ENCODE data around the gene TXNDC2.

Gene TXNDC2

DNA sequence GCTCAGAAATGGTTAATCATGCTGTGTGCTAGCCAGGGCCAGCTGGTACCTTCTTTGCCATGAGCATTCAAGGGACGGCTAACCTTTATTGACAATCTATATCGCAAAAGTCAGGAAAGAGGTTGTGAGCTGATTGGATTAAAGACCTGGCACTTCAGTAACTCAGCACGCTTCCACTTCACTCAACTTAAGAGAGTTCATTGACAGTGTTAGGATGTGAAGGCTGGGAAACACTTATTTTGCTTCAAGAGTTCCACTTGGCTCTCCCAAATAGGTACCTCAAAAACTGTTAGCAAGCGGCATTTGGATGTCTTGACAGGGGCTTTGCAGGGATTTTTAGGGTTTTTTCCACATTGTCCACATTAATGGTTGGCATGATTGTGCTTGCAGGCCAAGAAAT lies 25.1 kb upstream of the TXNDC2 start:
- DNase-seq (ENCODE audit: low spot score) = no peak

GRCh38 chr18:9861157-9861556 lies 24.6 kb upstream of the TXNDC2 start:
- no peak for DNase-seq (ENCODE audit: low spot score)

GRCh38 chr18:9861933-9862332 lies 23.8 kb upstream of the TXNDC2 start:
- no peak for DNase-seq (ENCODE audit: low spot score)

DNA sequence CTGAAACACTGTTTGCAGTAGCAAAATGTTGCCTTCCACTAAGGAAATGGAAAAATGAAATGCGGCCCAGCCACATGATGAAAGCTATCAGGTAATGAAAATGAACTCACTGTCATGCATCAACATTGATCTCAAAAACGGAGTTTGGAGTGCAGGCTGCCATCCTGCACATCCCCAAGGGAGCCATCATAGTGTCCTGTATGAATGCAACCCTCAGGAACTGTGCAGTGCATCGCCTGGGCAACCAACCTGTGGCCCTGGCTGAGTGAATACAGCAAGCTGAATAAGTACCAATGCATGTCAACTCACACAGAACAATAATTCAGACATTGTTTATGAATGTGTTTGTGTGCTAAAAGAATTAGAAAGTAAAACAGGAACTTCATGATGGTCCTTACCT lies 23.1 kb upstream of the TXNDC2 start:
- DNase-seq (ENCODE audit: low spot score) = no peak

GRCh38 chr18:9863282-9863681 lies 22.5 kb upstream of the TXNDC2 start:
- no peak for DNase-seq (ENCODE audit: low spot score)

DNA sequence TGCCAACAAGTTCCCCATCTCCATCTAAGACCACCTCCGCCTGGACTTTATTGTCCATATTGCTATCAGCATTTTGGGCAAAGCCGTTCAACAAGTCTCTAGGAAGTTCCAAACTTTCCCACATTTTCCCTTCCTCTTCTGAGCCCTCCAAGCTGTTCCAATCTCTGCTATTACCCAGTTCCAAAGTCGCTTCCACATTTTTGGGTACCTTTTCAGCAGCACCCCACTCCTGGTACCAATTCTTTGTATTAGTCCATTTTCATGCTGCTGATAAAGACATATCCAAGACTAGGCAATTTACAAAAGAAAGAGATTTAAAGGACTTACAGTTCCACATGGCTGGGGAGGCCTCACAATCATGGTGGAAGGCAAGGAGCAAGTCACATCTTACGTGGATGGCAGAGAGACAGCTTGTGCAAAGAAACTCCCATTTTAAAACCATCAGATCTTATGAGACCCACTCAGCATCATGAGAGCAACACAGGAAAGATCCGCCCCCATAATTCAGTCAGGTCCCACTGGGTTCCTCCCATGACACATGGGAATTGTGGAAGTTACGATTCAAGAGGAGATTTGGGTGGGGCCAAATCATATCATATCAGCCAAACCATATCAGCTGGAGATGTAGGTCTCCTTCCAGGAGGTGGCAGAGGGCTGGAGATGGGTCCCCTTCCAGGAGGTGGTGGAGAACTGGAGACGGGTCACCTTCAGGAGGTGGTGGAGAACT lies 19.8 kb upstream of the TXNDC2 start:
- DNase-seq (ENCODE audit: low spot score) = no peak

DNA sequence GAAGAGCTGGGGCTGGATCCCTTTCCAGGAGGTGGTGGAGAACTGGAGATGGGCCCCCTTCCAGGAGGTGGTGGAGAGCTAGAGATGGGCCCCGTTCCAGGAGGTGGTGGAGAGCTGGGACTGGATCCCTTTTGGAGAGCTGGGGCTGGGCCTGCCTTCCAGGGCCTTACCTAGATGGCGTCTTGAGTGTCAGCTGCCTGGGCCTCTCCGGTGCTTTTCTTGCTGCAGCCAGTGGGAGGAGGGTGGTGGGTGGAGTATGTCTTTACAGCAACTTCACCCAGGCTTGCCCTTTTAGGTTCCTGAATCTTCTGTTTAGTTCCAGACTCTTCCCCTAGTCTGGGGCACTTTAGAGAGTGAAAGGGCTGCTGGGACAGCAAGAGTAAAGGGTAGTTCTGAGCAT lies 19.1 kb upstream of the TXNDC2 start:
- DNase-seq (ENCODE audit: low spot score) = no peak

DNA sequence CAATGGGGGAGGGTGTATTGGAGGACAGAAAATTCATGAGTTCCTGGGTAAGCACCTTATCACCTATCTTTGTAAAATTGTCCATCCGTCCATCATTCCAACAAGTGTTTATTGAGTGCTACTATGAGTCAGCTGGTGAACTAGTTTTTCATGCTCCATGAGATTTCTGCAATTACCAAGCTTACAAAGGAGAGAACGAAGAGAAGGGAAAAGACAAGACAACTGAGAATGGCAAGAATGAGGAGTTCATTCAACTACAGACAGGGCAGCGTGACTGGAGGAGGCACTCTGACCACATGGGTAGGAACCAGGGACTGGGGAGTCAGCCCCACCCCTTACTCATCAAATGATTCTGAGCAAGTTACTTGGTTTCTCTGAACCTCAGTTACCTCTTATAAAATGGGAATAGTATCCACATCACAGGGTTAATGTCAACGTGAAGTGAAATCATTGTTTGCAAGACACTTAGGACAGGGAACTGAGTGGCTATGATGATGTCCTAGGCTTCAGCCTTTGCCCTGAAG lies 18.6 kb upstream of the TXNDC2 start:
- no peak for DNase-seq (ENCODE audit: low spot score)

GRCh38 chr18:9868857-9869714 lies 16.7 kb upstream of the TXNDC2 start:
- DNase-seq (ENCODE audit: low spot score) = no peak

DNA sequence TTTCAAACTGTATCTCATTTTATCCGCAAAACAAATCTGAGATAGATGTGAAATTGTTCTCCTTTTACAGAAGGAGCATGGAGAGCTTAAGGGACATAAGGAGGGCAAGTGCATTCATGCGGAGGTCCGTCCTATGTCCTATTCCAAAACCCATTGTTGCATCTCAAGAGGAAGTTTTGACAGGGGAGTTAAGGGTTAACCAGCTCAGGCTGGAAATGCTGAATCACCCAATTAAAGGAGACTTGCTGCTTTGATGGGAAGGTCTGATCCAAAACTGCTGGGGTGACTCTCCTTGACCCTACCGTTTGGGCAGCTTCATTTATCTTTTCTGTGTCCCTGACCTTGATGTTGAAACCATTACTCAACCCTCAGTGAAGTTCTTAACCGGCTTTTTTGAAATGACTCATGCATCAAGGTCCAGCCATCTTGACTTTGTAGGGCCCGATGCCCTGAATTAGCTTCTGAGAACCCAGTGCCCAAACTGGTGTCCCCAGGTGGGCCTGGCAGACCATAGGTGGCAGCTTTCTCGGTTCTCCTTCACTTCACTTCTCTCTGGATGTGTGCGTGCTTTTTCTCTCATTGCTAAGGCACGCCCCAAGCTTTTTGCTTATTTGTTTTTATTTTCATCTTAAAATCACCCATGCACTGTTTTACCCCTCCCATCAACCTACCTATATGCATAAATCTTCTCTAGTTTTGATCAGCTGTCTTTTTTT lies 15.9 kb upstream of the TXNDC2 start:
- no peak for DNase-seq (ENCODE audit: low spot score)

DNA sequence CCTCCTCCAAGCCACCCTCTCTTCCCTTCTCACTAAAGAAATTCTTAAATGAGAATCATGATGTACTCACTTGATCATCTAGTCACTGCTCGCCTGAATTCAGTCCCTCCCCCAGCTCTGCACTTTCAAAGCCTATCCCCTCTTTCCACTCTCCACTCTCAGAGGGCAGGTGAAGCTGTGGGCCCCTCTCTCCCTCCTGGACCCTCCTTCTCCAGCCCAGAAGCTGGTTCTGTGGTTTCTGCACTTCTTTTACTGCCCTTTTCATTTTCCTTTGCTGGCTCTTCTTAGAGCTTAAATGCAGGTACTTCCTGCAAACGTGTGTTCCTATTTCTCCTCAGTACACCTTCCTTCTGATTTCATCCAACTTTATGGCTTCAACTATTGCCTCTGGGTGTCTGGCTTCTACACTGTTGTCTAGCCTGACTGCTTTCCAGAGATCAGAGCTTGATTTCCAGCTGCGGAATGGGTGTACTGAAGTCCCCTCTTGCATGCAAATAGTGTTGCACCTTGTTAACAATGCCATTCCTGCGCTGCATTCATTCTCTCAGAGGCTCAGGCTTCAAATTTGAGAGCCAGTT lies 15.3 kb upstream of the TXNDC2 start:
- DNase-seq (ENCODE audit: low spot score) = no peak

- DNase-seq (ENCODE audit: low spot score) = no peak
Observed at GRCh38 chr18:9871244-9871746, 14.5 kb upstream of the TXNDC2 start.

DNA sequence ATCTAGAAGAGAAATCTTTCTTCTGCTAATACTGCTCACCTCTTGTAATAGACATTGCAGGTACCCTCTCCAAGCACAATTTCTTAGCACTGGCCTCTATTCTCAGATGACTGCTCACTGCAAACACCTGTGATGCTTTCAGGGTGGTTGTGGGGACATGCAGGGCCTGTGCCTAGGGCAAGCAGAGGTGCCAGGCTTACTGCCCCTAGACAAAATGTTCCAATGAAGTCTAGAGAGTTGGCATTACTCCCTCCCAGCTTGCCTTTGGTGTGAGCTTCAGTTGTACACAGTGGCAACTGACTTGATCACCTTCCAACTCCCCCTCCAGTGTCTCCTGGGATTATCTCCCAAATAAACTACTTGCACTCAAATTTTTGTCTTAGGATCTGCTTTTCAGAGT lies 12.9 kb upstream of the TXNDC2 start:
- DNase-seq (ENCODE audit: low spot score) = no peak

DNA sequence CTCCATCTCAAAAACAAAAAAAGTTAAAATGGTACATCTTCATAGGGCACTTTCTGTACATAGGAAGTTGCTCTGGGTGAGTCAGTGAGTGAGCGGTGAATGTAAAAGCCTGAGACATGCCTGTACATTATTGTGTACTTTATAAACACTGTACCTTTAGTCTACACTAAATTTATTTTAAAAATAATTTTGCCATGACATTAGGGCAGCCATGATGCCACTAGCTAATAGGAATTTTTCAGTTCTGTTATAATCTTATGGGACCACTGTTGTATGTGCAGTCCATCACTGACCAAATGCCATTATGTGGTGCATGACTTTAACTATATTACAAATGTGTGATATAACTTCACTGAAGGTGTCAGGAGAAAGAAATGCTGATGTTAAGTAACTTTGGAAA lies 11.0 kb upstream of the TXNDC2 start:
- no peak for DNase-seq (ENCODE audit: low spot score)

- DNase-seq (ENCODE audit: low spot score) = no peak
Observed at GRCh38 chr18:9876212-9876866, 9.4 kb upstream of the TXNDC2 start.

DNA sequence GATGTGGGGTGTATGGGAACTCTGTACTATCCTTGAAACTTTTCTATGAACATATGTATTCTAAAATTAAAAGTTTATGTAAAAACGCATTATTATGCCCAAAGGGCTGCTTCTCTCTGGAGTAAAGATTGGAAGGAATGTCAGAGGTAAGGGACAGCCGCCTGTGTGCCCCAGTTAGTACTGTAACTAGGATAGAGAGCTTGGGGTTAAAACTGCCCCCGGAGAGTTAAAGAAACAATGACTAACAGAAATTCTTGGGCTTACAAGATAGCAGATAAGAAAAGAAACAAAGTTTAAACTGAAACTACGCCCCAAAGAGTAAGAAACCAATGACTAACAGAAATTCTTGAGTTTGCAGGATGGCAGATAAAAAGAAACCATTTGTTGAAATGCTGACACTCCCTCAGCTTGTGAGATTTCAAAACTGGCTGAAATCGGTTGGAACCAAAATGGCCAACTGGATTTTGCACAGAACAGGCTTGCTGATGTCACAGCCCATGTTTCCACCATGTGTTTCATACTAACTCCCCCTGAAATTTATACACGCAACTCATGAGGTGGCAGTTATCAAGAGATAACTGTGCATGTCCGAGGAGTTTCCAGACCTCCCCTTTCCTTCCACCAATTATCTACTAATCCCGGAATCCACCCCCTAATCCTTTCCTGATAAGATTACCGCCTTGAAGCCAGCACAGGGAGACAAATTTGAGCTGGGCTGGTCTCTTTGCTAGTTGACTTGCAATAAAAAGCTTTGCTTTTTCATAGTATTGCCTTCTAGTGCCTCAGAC lies 8.7 kb upstream of the TXNDC2 start:
- DNase-seq (ENCODE audit: low spot score) = no peak

- no peak for DNase-seq (ENCODE audit: low spot score)
Observed at GRCh38 chr18:9877655-9878014, 8.1 kb upstream of the TXNDC2 start.

- no peak for DNase-seq (ENCODE audit: low spot score)
Observed at GRCh38 chr18:9878095-9878494, 7.7 kb upstream of the TXNDC2 start.

DNA sequence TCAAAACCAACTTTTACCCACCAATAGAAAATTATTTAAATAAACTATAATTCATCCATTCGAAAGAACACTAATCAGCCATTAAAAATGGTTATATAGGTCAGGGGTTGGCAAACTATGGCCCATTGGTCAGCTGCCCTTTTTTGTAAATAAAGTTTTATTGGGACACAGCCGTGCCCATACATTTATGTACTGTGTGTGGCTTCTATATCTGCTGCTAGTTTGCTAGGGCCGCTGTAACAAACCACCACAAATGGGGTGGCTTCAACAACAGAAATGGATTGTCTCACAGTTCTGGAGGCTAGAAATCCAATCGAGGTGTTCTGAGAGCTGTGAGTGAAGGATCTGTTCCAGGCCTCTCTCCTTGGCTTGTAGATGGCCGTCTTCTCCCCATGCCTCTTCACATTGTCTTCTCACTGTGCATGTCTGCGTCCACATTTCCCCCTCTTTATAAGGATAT lies 7.0 kb upstream of the TXNDC2 start:
- no peak for DNase-seq (ENCODE audit: low spot score)

DNA sequence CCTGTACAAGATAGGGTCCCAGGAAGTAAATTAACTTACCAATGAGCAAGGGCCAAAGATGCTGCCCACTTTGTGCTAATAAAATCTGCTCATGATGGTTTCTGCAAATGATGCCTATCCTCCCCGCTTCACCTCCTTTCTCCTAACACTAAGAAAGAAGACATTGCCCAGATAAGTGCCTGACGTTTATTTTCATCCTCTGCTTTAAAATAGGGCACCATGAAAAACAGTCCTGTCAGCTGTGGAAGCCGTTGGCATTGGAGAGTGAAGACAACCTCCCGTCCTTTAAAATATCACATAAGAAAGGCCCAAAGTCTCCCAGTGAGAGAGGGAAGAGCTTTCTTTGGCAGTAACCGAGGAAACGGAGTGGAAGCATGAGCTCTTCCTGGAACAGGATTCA lies 1.7 kb upstream of the TXNDC2 start:
- no peak for DNase-seq (ENCODE audit: low spot score)

All from CD4-positive, alpha-beta T cell treated with Interleukin-15 for 4 hours (primary cell).